ENCODE results near the gene LIPC. TPM values are rescaled to one million over a fixed set of nuclear protein-coding genes. Genes with fewer than 3 reads are reported as not detected.

The LIPC gene
- total RNA-seq, 1 donor from 2014 or later = not detected

GRCh38 chr15:58444658-58445332 lies 13.0 kb downstream of the LIPC start:
- Histone ChIP-seq H3K27ac (peak overlapping the region; percentile 14), H3K27me3 (no peaks in the 10 kb centered on the region), H3K36me3 (no peaks in the 10 kb centered on the region), H3K9me3 (no peaks in the 10 kb centered on the region), H3K4me3 (no peak overlapping the region), H3K4me1 (peaks cover 38% of the 10 kb centered on the region)
- TF ChIP-seq CTCF (IDR thresholded peaks at IDR 0.05) = no peak
- TF ChIP-seq POLR2A (IDR thresholded peaks at IDR 0.05) = no peak
- TF ChIP-seq POLR2AphosphoS5 (IDR thresholded peaks at IDR 0.05; ENCODE audit: insufficient read depth in 1 of 2, low read depth in 1 of 2) = no peak
- intact Hi-C loops (cut with DNase I) = no loop called here
- no peak for DNase-seq (ENCODE audit: extremely low spot score in 2 of 2)

GRCh38 chr15:58445865-58446264 lies 14.1 kb downstream of the LIPC start:
- no peak for DNase-seq (ENCODE audit: extremely low spot score in 2 of 2)
- Histone ChIP-seq H3K4me3 (no peak overlapping the region), H3K36me3 (no peaks in the 10 kb centered on the region), H3K4me1 (peaks cover 27% of the 10 kb centered on the region), H3K27me3 (no peaks in the 10 kb centered on the region), H3K9me3 (no peaks in the 10 kb centered on the region), H3K27ac (no peak overlapping the region)
- intact Hi-C loops (cut with DNase I) = no loop called here
- no peak for TF ChIP-seq POLR2A (IDR thresholded peaks at IDR 0.05)
- no peak for TF ChIP-seq POLR2AphosphoS5 (IDR thresholded peaks at IDR 0.05; ENCODE audit: insufficient read depth in 1 of 2, low read depth in 1 of 2)
- no peak for TF ChIP-seq CTCF (IDR thresholded peaks at IDR 0.05)

- no peak for TF ChIP-seq POLR2AphosphoS5 (IDR thresholded peaks at IDR 0.05; ENCODE audit: insufficient read depth in 1 of 2, low read depth in 1 of 2)
- no peak for TF ChIP-seq CTCF (IDR thresholded peaks at IDR 0.05)
- no peak for TF ChIP-seq POLR2A (IDR thresholded peaks at IDR 0.05)
- Histone ChIP-seq H3K27me3 (no peaks in the 10 kb centered on the region), H3K9me3 (no peaks in the 10 kb centered on the region), H3K36me3 (no peaks in the 10 kb centered on the region), H3K4me3 (no peak overlapping the region), H3K27ac (no peak overlapping the region), H3K4me1 (peaks cover 21% of the 10 kb centered on the region)
- intact Hi-C loops (cut with DNase I) = no loop called here
- DNase-seq (ENCODE audit: extremely low spot score in 2 of 2) = no peak
Observed at GRCh38 chr15:58446521-58446920, 14.7 kb downstream of the LIPC start.

GRCh38 chr15:58447271-58448010 lies 15.7 kb downstream of the LIPC start:
- no peaks in the 10 kb centered on the region for H3K36me3 ChIP-seq
- H3K27me3 ChIP-seq = no peaks in the 10 kb centered on the region
- no peak overlapping the region for H3K27ac ChIP-seq
- intact Hi-C loops (cut with DNase I) = no loop called here
- H3K4me3 ChIP-seq = no peak overlapping the region
- no peak for TF ChIP-seq CTCF (IDR thresholded peaks at IDR 0.05)
- no peak for TF ChIP-seq POLR2AphosphoS5 (IDR thresholded peaks at IDR 0.05; ENCODE audit: insufficient read depth in 1 of 2, low read depth in 1 of 2)
- no peak for TF ChIP-seq POLR2A (IDR thresholded peaks at IDR 0.05)
- peaks cover 12% of the 10 kb centered on the region for H3K4me1 ChIP-seq
- no peaks in the 10 kb centered on the region for H3K9me3 ChIP-seq
- no peak for DNase-seq (ENCODE audit: extremely low spot score in 2 of 2)

GRCh38 chr15:58448331-58448730 lies 16.5 kb downstream of the LIPC start:
- no peaks in the 10 kb centered on the region for H3K9me3 ChIP-seq
- no peaks in the 10 kb centered on the region for H3K36me3 ChIP-seq
- intact Hi-C loops (cut with DNase I) = no loop called here
- H3K27ac ChIP-seq = no peak overlapping the region
- H3K27me3 ChIP-seq = no peaks in the 10 kb centered on the region
- no peak overlapping the region for H3K4me3 ChIP-seq
- H3K4me1 ChIP-seq = peaks cover 10% of the 10 kb centered on the region
- TF ChIP-seq POLR2AphosphoS5 (IDR thresholded peaks at IDR 0.05; ENCODE audit: insufficient read depth in 1 of 2, low read depth in 1 of 2) (no peak), POLR2A (IDR thresholded peaks at IDR 0.05) (no peak), CTCF (IDR thresholded peaks at IDR 0.05) (no peak)
- no peak for DNase-seq (ENCODE audit: extremely low spot score in 2 of 2)
